SK-N-SH (cell line): ENCODE measurements around the gene CLEC5A. TPM values are rescaled to one million over a fixed set of nuclear protein-coding genes. Genes with fewer than 3 reads are reported as not detected.
"Not testable (repeated sequence)": the region's sequence is repeated elsewhere in the genome, so short reads cannot be mapped to it uniquely, and the experiment has no call there.

Source experiments
- CTCF ChIA-PET: fragments of 300-600, 350-600 bp; formaldehyde crosslinking; extraction: SDS; loops from one replicate; lab custom pipeline; 2021; lab: Yijun Ruan, JAX
- POLR2A ChIA-PET: fragments of 350-600 bp; sonication (Branson Sonifier 250); formaldehyde crosslinking; extraction: SDS; loops from one replicate; lab custom pipeline; 2020; ENCODE audit warnings: antibody characterized with exemption, inconsistent platforms; lab: Yijun Ruan, JAX
- DNase-seq: peaks from one replicate; pipeline ENCODE4 v3.0.0; 2012
- H2AFZ ChIP-seq: fragments of 200-600 bp; sonication (generic); 2 replicates; pipeline ENCODE4 v1.8.1; 2016; ENCODE audit warnings: antibody characterized with exemption, mild to moderate bottlenecking, low read depth
- H3F3A ChIP-seq: fragments of 200-600 bp; sonication (generic); replicated peaks from 2 replicates; pipeline ENCODE3; 2016; ENCODE audit warnings: antibody characterized with exemption, mild to moderate bottlenecking; ENCODE audit not compliant: insufficient read depth
- H3K27ac ChIP-seq, 2 experiments: fragments of 200-500 bp in 1 of 2; fragments of 200-600 bp in 1 of 2; sonication (Bioruptor generic) in 1 of 2; sonication (generic), shearing (Covaris generic) in 1 of 2; 2 replicates each; pipeline versions ENCODE4 v1.5.1 to v1.6.1; 2014 to 2016; ENCODE audit warnings: low read depth in 2 of 2, inconsistent platforms in 1 of 2, low read length in 1 of 2, mild to moderate bottlenecking in 1 of 2, mixed read lengths in 1 of 2
- H3K27me3 ChIP-seq: fragments of 200-600 bp; sonication (generic), shearing (Covaris generic); 2 replicates; pipeline ENCODE4 v1.6.1; 2016; ENCODE audit warnings: mixed run types; ENCODE audit not compliant: insufficient read depth
- H3K36me3 ChIP-seq, 2 experiments: fragments of 200-500 bp in 1 of 2; fragments of 200-600 bp in 1 of 2; sonication (Bioruptor generic) in 1 of 2; sonication (generic) in 1 of 2; replicated peaks in 1 of 2; 2 replicates each; pipeline versions ENCODE3 to v1.5.1; 2014 to 2016; ENCODE audit warnings: low read length in 1 of 2, mild to moderate bottlenecking in 1 of 2; ENCODE audit not compliant: insufficient read depth in 2 of 2, control insufficient read depth in 1 of 2
- H3K4me1 ChIP-seq, 2 experiments: fragments of 200-500 bp in 1 of 2; fragments of 200-600 bp in 1 of 2; sonication (Bioruptor generic) in 1 of 2; sonication (generic), shearing (Covaris generic) in 1 of 2; 2 replicates each; pipeline versions ENCODE4 v1.5.1 to v1.6.1; 2014 to 2016; ENCODE audit warnings: low read depth in 1 of 2, low read length in 1 of 2, mixed run types in 1 of 2; ENCODE audit not compliant: insufficient read depth in 2 of 2, control insufficient read depth in 1 of 2
- H3K4me2 ChIP-seq: fragments of 200-600 bp; sonication (generic), shearing (Covaris generic); 2 replicates; pipeline ENCODE4 v1.6.1; 2017; ENCODE audit warnings: mixed run types
- H3K4me3 ChIP-seq, 2 experiments: fragments of 200-500 bp in 1 of 2; fragments of 200-600 bp in 1 of 2; sonication (Bioruptor generic) in 1 of 2; sonication (generic), shearing (Covaris generic) in 1 of 2; 2 replicates each; pipeline versions ENCODE4 v1.5.1 to v1.8.1; 2014 to 2016; ENCODE audit warnings: low read depth in 2 of 2, inconsistent platforms in 1 of 2, low read length in 1 of 2, mild to moderate bottlenecking in 1 of 2, mixed read lengths in 1 of 2, moderate library complexity in 1 of 2
- H3K79me2 ChIP-seq: fragments of 200-600 bp; sonication (generic); 2 replicates; pipeline ENCODE4 v1.8.1; 2017; ENCODE audit warnings: mild to moderate bottlenecking; ENCODE audit not compliant: insufficient read depth
- H3K9ac ChIP-seq: fragments of 200-600 bp; sonication (generic); 2 replicates; pipeline ENCODE4 v1.6.1; 2017; ENCODE audit warnings: mixed run types
- H3K9me2 ChIP-seq: fragments of 200-600 bp; sonication (generic); 2 replicates; pipeline ENCODE4 v1.6.1; 2017; ENCODE audit warnings: mixed run types
- H3K9me3 ChIP-seq: fragments of 200-600 bp; sonication (generic); 2 replicates; pipeline ENCODE4 v1.6.1; 2017; ENCODE audit warnings: mixed run types, mild to moderate bottlenecking, moderate library complexity
- H4K20me1 ChIP-seq: fragments of 200-600 bp; sonication (generic); 2 replicates; pipeline ENCODE4 v1.6.1; 2017; ENCODE audit warnings: mild to moderate bottlenecking, mixed run types; ENCODE audit not compliant: insufficient read depth
- CTCF ChIP-seq: fragments of 200-600 bp; sonication (generic); IDR thresholded peaks from 2 replicates; pipeline ENCODE4 v1.6.1; 2017; ENCODE audit warnings: antibody characterized with exemption, mild to moderate bottlenecking, moderate library complexity
- ELF1 ChIP-seq: IDR thresholded peaks from 2 replicates; pipeline ENCODE4 v1.4.0; 2012
- EP300 ChIP-seq, 2 experiments: IDR thresholded peaks; 2 replicates each; pipeline versions ENCODE4 v1.4.0 to v1.6.1; 2012; ENCODE audit warnings: borderline replicate concordance in 1 of 2, low read depth in 1 of 2, low read length in 1 of 2
- FOSL2 ChIP-seq: IDR thresholded peaks from 2 replicates; pipeline ENCODE4 v1.4.0; 2012; ENCODE audit warnings: low read depth, mild to moderate bottlenecking, moderate library complexity, borderline replicate concordance
- FOXJ3 ChIP-seq: sonication (generic); formaldehyde crosslinking; IDR thresholded peaks from 2 replicates; pipeline ENCODE4 v1.5.1; 2020; ENCODE audit warnings: mild to moderate bottlenecking, missing genetic modification reagents
- FOXM1 ChIP-seq: IDR thresholded peaks from 2 replicates; pipeline ENCODE4 v1.4.0; 2012; ENCODE audit warnings: low read depth, mild to moderate bottlenecking
- GABPA ChIP-seq: IDR thresholded peaks from 2 replicates; pipeline ENCODE4 v1.4.0; 2012; ENCODE audit warnings: low read depth, mild to moderate bottlenecking
- JUND ChIP-seq: IDR thresholded peaks from 2 replicates; pipeline ENCODE4 v1.4.0; 2012
- NFIC ChIP-seq: IDR thresholded peaks from 2 replicates; pipeline ENCODE4 v1.4.0; 2012; ENCODE audit warnings: borderline replicate concordance
- PBX3 ChIP-seq: IDR thresholded peaks from 2 replicates; pipeline ENCODE4; 2012
- POLR2AphosphoS5 ChIP-seq: IDR thresholded peaks from 2 replicates; pipeline ENCODE4 v1.6.1; 2012; ENCODE audit warnings: low read depth, low read length
- RCOR1 ChIP-seq: fragments of 150-350 bp; IDR thresholded peaks from 2 replicates; pipeline ENCODE4 v1.6.1; 2017; ENCODE audit warnings: antibody characterized with exemption, low read length
- RFX5 ChIP-seq: IDR thresholded peaks from 2 replicates; pipeline ENCODE4 v1.6.1; 2012; ENCODE audit warnings: mild to moderate bottlenecking, improper control_type of control experiment, low read length
- SIN3A ChIP-seq: IDR thresholded peaks from 2 replicates; pipeline ENCODE4 v1.6.1; 2012; ENCODE audit warnings: low read depth, mild to moderate bottlenecking, low read length, moderate library complexity, borderline replicate concordance
- SMC3 ChIP-seq: IDR thresholded peaks from 2 replicates; pipeline ENCODE4 v1.6.1; 2012; ENCODE audit warnings: low read depth, low read length, improper control_type of control experiment
- TAF1 ChIP-seq: IDR thresholded peaks from 2 replicates; pipeline ENCODE4 v1.6.1; 2012; ENCODE audit warnings: low read depth, mild to moderate bottlenecking, low read length, moderate library complexity, borderline replicate concordance
- TCF12 ChIP-seq: IDR thresholded peaks from 2 replicates; pipeline ENCODE4 v1.4.0; 2012
- TEAD4 ChIP-seq: IDR thresholded peaks from 2 replicates; pipeline ENCODE4 v1.4.0; 2012; ENCODE audit warnings: mild to moderate bottlenecking, borderline replicate concordance; ENCODE audit not compliant: insufficient read depth
- USF1 ChIP-seq: IDR thresholded peaks from 2 replicates; pipeline ENCODE4 v1.4.0; 2012; ENCODE audit warnings: low read depth, borderline replicate concordance
- YY1 ChIP-seq: IDR thresholded peaks from 2 replicates; pipeline ENCODE4 v1.4.0; 2012; ENCODE audit warnings: low read depth, mild to moderate bottlenecking
- WGBS: methylation state at CpG from one replicate; pipeline ENCODE4 v1.1.6; 2017; ENCODE audit warnings: low lambda C conversion rate; 5-methylcytosine and 5-hydroxymethylcytosine counted together
- polyA plus RNA-seq, 3 experiments: library from polyadenylated mRNA; depleted of rRNA; stranded (reverse); fragments of >200 nt; gene quantifications; 2 replicates each; pipeline ENCODE4 v1.2.3, GENCODE V29; 2012

CLEC5A gene
- polyA plus RNA-seq, 1 of the 3 experiments (the other 2 are of a cell fraction), result not detected

GRCh38 chr7:141991140-141991539, 44.4 kb upstream of the CLEC5A start:
- 37% methylated on average over 6 of the region's 6 CpGs for WGBS
- Histone ChIP-seq H3K4me1 (0 out of 4 replicates have a peak, but pooled peaks cover 0 to 4% of the 10 kb centered on the region in 2 experiments), H3K27ac (no peak overlapping the region), H3K4me3 (no peak overlapping the region), H4K20me1 (no peaks in the 10 kb centered on the region), H3K9ac (no peak overlapping the region), H3F3A (no peaks in the 10 kb centered on the region), H3K27me3 (no peaks in the 10 kb centered on the region), H3K9me2 (no peaks in the 10 kb centered on the region), H3K36me3 (no peaks in the 10 kb centered on the region), H3K9me3 (no peaks in the 10 kb centered on the region), H2AFZ (peak overlapping the region; percentile 45; the same call in 1 of the 2 replicates), H3K79me2 (no peaks in the 10 kb centered on the region), H3K4me2 (no peak overlapping the region)
- TF ChIP-seq RFX5, result no peak
- no peak for TF ChIP-seq EP300 (IDR thresholded peaks at IDR 0.05; ENCODE audit: borderline replicate concordance in 1 of 2, low read depth in 1 of 2, low read length in 1 of 2)
- no peak for TF ChIP-seq FOSL2
- TF ChIP-seq TEAD4, result no peak
- no peak for TF ChIP-seq SMC3
- TF ChIP-seq GABPA, result no peak
- no peak for TF ChIP-seq USF1
- no peak for TF ChIP-seq NFIC
- TF ChIP-seq TCF12, result no peak
- TF ChIP-seq JUND, result no peak
- TF ChIP-seq CTCF, result no peak
- no peak for TF ChIP-seq RCOR1
- POLR2A ChIA-PET, result no interaction called here
- CTCF ChIA-PET, result interaction anchor here (7.3 kb wide), 1 partner anchor 15 kb away, joined by 43 read pairs; no protein-coding TSS in a partner anchor
- DNase-seq, result no peak

GRCh38 chr7:141990011-141990725, 43.4 kb upstream of the CLEC5A start:
- no peaks in the 10 kb centered on the region for H3F3A ChIP-seq
- H3K27ac ChIP-seq, result no peak overlapping the region
- no peaks in the 10 kb centered on the region for H3K9me2 ChIP-seq
- H4K20me1 ChIP-seq, result no peaks in the 10 kb centered on the region
- H2AFZ ChIP-seq, result no peak overlapping the region
- no peak overlapping the region for H3K4me2 ChIP-seq
- TF ChIP-seq JUND (no peak), GABPA (no peak), SIN3A (no peak), FOXM1 (no peak), RCOR1 (no peak), YY1 (no peak), TAF1 (no peak), POLR2AphosphoS5 (no peak), FOXJ3 (CRISPR knock-in tag) (no peak), PBX3 (no peak), USF1 (no peak), ELF1 (no peak)
- TF ChIP-seq, all 33 proteins: peak for 0
- Histone ChIP-seq H3K79me2 (no peaks in the 10 kb centered on the region), H3K36me3 (no peaks in the 10 kb centered on the region), H3K4me1 (0 out of 4 replicates have a peak, but pooled peaks cover 0 to 4% of the 10 kb centered on the region in 2 experiments), H3K9ac (no peak overlapping the region), H3K9me3 (no peaks in the 10 kb centered on the region), H3K27me3 (no peaks in the 10 kb centered on the region), H3K4me3 (no peak overlapping the region)
- ChIA-PET CTCF (interaction anchor here (7.3 kb wide), 1 partner anchor 14 kb away, joined by 43 read pairs; no protein-coding TSS in a partner anchor), POLR2A (no interaction called here)
- 7% methylated on average over 2 of the region's 2 CpGs for WGBS
- no peak for DNase-seq

GRCh38 chr7:141987803-141988202, 41.0 kb upstream of the CLEC5A start:
- H2AFZ ChIP-seq, H3K9me3 ChIP-seq, H3K9me2 ChIP-seq, H3K79me2 ChIP-seq, H3K27ac ChIP-seq, H3K4me1 ChIP-seq, H3K36me3 ChIP-seq, H3K4me2 ChIP-seq, H4K20me1 ChIP-seq, H3K27me3 ChIP-seq, POLR2A ChIA-PET, H3K9ac ChIP-seq, DNase-seq, H3K4me3 ChIP-seq, H3F3A ChIP-seq: not testable (repeated sequence)
- CTCF ChIA-PET, result interaction anchor here (0.8 to 7.3 kb wide), 2 partner anchors 11 to 23 kb away, joined by 3 to 43 read pairs; no protein-coding TSS in a partner anchor
- 23% methylated on average over 4 of the region's 4 CpGs for WGBS
